HCT116 (cell line): ENCODE results near the gene ABCA5. TPM values are rescaled to one million over a fixed set of nuclear protein-coding genes. Genes with fewer than 3 reads are reported as not detected.

Experiments
- ATAC-seq: fragments of 200-7000 bp; cut with Tn5 transposase; 2 replicates; pipeline ENCODE4 v1.9.1; 2020; ENCODE audit warnings: mild to moderate bottlenecking, moderate library complexity
- BruUV-seq: library from RNA; stranded (reverse); fragments of 400-500 nt; replicated peaks from 2 replicates; lab custom pipeline; 2021; lab: Mats Ljungman, UMichigan
- CTCF ChIA-PET: fragments of 300-600 bp; sonication (Branson Sonifier 250); formaldehyde crosslinking; loops from one replicate; lab custom pipeline; 2021; ENCODE audit warnings: antibody characterized with exemption; lab: Charles Lee
- POLR2A ChIA-PET: fragments of 300-600, 350-600 bp; sonication (Branson Sonifier 250); formaldehyde crosslinking; loops from one replicate; lab custom pipeline; 2021; ENCODE audit warnings: antibody characterized with exemption; lab: Charles Lee
- RAD21 ChIA-PET, 2 experiments: fragments of 300-600 bp; sonication (Branson Sonifier 250); formaldehyde crosslinking; loops; one replicate each; lab custom pipeline; 2023; ENCODE audit warnings: low total read pairs in 2 of 2; ENCODE audit not compliant: uncharacterized antibody in 2 of 2, unreplicated experiment in 2 of 2, low non-redundant PET in 1 of 2; lab: Charles Lee
- DNase-seq: peaks from one replicate; pipeline ENCODE4 v3.0.0-alpha.2; 2010; ENCODE audit warnings: low read depth, low spot score
- H2AFZ ChIP-seq: fragments of 200-600 bp; shearing (Covaris generic), sonication (generic); 2 replicates; pipeline ENCODE4 v1.6.1; 2017; ENCODE audit warnings: low read depth, mixed run types, mixed read lengths, antibody characterized with exemption, low read length; ENCODE audit not compliant: poor library complexity, severe bottlenecking
- H3K27ac ChIP-seq: 2 replicates; pipeline ENCODE4 v1.5.1; 2012; ENCODE audit warnings: low read depth, low read length
- H3K27me3 ChIP-seq: fragments of 200-600 bp; sonication (generic); 2 replicates; pipeline ENCODE4 v1.6.1; 2016; ENCODE audit warnings: mixed run types, low read length, mixed read lengths; ENCODE audit not compliant: insufficient read depth
- H3K36me3 ChIP-seq, 2 experiments: fragments of 200-500 bp in 1 of 2; fragments of 200-600 bp in 1 of 2; sonication (Bioruptor generic) in 1 of 2; sonication (generic) in 1 of 2; 2 replicates each; pipeline versions ENCODE4 v1.5.1 to v1.6.1; 2014 to 2016; ENCODE audit warnings: low read length in 2 of 2, inconsistent platforms in 1 of 2, mixed read lengths in 1 of 2, mixed run types in 1 of 2; ENCODE audit not compliant: insufficient read depth in 2 of 2, control insufficient read depth in 1 of 2
- H3K4me1 ChIP-seq, 2 experiments: fragments of 200-600 bp in 1 of 2; sonication (generic) in 1 of 2; 2 replicates each; pipeline versions ENCODE4 v1.5.1 to v1.6.1; 2012 to 2017; ENCODE audit warnings: low read length in 2 of 2, inconsistent platforms in 1 of 2, mild to moderate bottlenecking in 1 of 2, mixed read lengths in 1 of 2, mixed run types in 1 of 2, moderate library complexity in 1 of 2; ENCODE audit not compliant: insufficient read depth in 2 of 2, control insufficient read depth in 1 of 2
- H3K4me2 ChIP-seq: fragments of 200-600 bp; sonication (generic); 2 replicates; pipeline ENCODE4 v1.6.1; 2017; ENCODE audit warnings: mixed run types, low read length, mixed read lengths
- H3K4me3 ChIP-seq, 2 experiments: fragments of 200-600 bp in 1 of 2; sonication (generic) in 1 of 2; replicated peaks in 1 of 2; 2 replicates each; pipeline ENCODE4 v1.5.1; 2011 to 2016; ENCODE audit warnings: low read length in 2 of 2, control low read depth in 1 of 2, low read depth in 1 of 2, mild to moderate bottlenecking in 1 of 2, mixed read lengths in 1 of 2, mixed run types in 1 of 2
- H3K79me2 ChIP-seq: fragments of 200-600 bp; sonication (generic); 2 replicates; pipeline ENCODE4 v1.6.1; 2017; ENCODE audit warnings: mild to moderate bottlenecking, mixed run types, low read length, moderate library complexity, mixed read lengths; ENCODE audit not compliant: insufficient read depth
- H3K9ac ChIP-seq: fragments of 200-600 bp; sonication (generic); 2 replicates; pipeline ENCODE4 v1.6.1; 2016; ENCODE audit warnings: low read length, mixed read lengths
- H3K9me2 ChIP-seq: fragments of 200-600 bp; sonication (generic), shearing (Covaris generic); 2 replicates; pipeline ENCODE4 v1.6.1; 2017; ENCODE audit warnings: mixed run types, mild to moderate bottlenecking, moderate library complexity; ENCODE audit not compliant: insufficient read depth
- H3K9me3 ChIP-seq, 2 experiments: fragments of 200-500 bp in 1 of 2; fragments of 200-600 bp in 1 of 2; sonication (Bioruptor generic) in 1 of 2; sonication (generic) in 1 of 2; 2 replicates each; pipeline ENCODE4 v1.6.1; 2014 to 2017; ENCODE audit warnings: low read length in 2 of 2, mixed read lengths in 2 of 2, inconsistent platforms in 1 of 2, low read depth in 1 of 2, mild to moderate bottlenecking in 1 of 2, mixed run types in 1 of 2, moderate library complexity in 1 of 2; ENCODE audit not compliant: control insufficient read depth in 1 of 2, insufficient read depth in 1 of 2
- H4K20me1 ChIP-seq: fragments of 200-600 bp; sonication (generic), shearing (Covaris generic); 2 replicates; pipeline ENCODE4 v1.6.1; 2017; ENCODE audit warnings: mixed run types, mild to moderate bottlenecking, moderate library complexity; ENCODE audit not compliant: insufficient read depth
- CBX3 ChIP-seq: IDR thresholded peaks from 2 replicates; pipeline ENCODE4 v1.6.1; 2012; ENCODE audit warnings: low read depth
- CTCF ChIP-seq, 3 experiments: fragments of 200-600 bp in 1 of 3; sonication (generic) in 1 of 3; IDR thresholded peaks in 2 of 3; conservative IDR thresholded peaks in 1 of 3; 2 replicates each; pipeline ENCODE4 v1.5.1; 2012 to 2017; ENCODE audit warnings: low read depth in 2 of 3, low read length in 2 of 3, antibody characterized with exemption in 1 of 3, borderline replicate concordance in 1 of 3, control low read depth in 1 of 3, mild to moderate bottlenecking in 1 of 3, mixed read lengths in 1 of 3, mixed run types in 1 of 3, moderate library complexity in 1 of 3; ENCODE audit not compliant: insufficient read depth in 1 of 3
- EZH2 ChIP-seq: fragments of 200-600 bp; sonication (generic); IDR thresholded peaks from 2 replicates; pipeline ENCODE4 v1.6.1; 2017; ENCODE audit warnings: antibody characterized with exemption, mixed run types
- EZH2phosphoT487 ChIP-seq: fragments of 200-600 bp; IDR thresholded peaks from 2 replicates; pipeline ENCODE4 v1.6.1; 2018; ENCODE audit warnings: antibody characterized with exemption, borderline replicate concordance
- FOSL1 ChIP-seq: IDR thresholded peaks from 2 replicates; pipeline ENCODE4 v1.6.1; 2012; ENCODE audit warnings: low read depth
- JUND ChIP-seq: IDR thresholded peaks from 2 replicates; pipeline ENCODE4 v1.6.1; 2012
- MAX ChIP-seq: IDR thresholded peaks from 2 replicates; pipeline ENCODE4 v1.6.1; 2012
- POLR2AphosphoS5 ChIP-seq: IDR thresholded peaks from 2 replicates; pipeline ENCODE4 v1.6.1; 2011; ENCODE audit warnings: mild to moderate bottlenecking, low read depth, low read length, moderate library complexity
- RAD21 ChIP-seq: IDR thresholded peaks from 2 replicates; pipeline ENCODE4 v1.6.1; 2012; ENCODE audit warnings: low read depth, mild to moderate bottlenecking
- REST ChIP-seq: IDR thresholded peaks from 2 replicates; pipeline ENCODE4 v1.6.1; 2012; ENCODE audit warnings: low read depth
- SIN3A ChIP-seq: IDR thresholded peaks from 2 replicates; pipeline ENCODE4 v1.6.1; 2012; ENCODE audit warnings: low read depth
- SP1 ChIP-seq: IDR thresholded peaks from 2 replicates; pipeline ENCODE4 v1.6.1; 2012; ENCODE audit warnings: low read depth
- SRF ChIP-seq: IDR thresholded peaks from 2 replicates; pipeline ENCODE4 v1.6.1; 2012; ENCODE audit warnings: low read depth
- ZBTB33 ChIP-seq: IDR thresholded peaks from 2 replicates; pipeline ENCODE4 v1.6.1; 2011; ENCODE audit warnings: mild to moderate bottlenecking, low read length, moderate library complexity; ENCODE audit not compliant: insufficient replicate concordance; ENCODE audit errors: extremely low read depth
- ZFX ChIP-seq: fragments of 450-650 bp; IDR thresholded peaks from 2 replicates; pipeline ENCODE4 v1.6.1; 2017
- intact Hi-C: fragments of 100-400 bp; cut with micrococcal nuclease; formaldehyde crosslinking; loops from 2 replicates; pipeline ENCODE4 v1.10.0; 2022
- total RNA-seq: library from RNA; stranded (reverse); gene quantifications from one replicate; pipeline ENCODE4 v1.2.1, GENCODE V29; 2021; ENCODE audit not compliant: unreplicated experiment

ABCA5 gene
- total RNA-seq, 1 experiment from 2014 or later: 6.8 TPM

GRCh38 chr17:69373069-69373468, 46.1 kb upstream of the ABCA5 start:
- Histone ChIP-seq H3K79me2 (no peaks in the 10 kb centered on the region), H3K4me2 (no peak overlapping the region), H3K9me2 (no peaks in the 10 kb centered on the region), H3K27ac (no peak overlapping the region), H2AFZ (no peak overlapping the region), H3K36me3 (no peaks in the 10 kb centered on the region), H3K9me3 (no peaks in the 10 kb centered on the region), H3K27me3 (no peaks in the 10 kb centered on the region), H3K4me1 (no peaks in the 10 kb centered on the region), H4K20me1 (no peaks in the 10 kb centered on the region), H3K4me3 (no peak overlapping the region), H3K9ac (no peak overlapping the region)
- CTCF ChIA-PET: no interaction called here
- intact Hi-C loops: no loop called here
- no TSS peak for BruUV-seq
- TF ChIP-seq CTCF (IDR thresholded peaks at IDR 0.05 in 2 of 3, conservative IDR thresholded peaks at IDR 0.05 in 1 of 3; ENCODE audit: borderline replicate concordance in 1 of 3, insufficient read depth in 1 of 3, low read depth in 2 of 3, low read length in 2 of 3): no peak
- RAD21 ChIA-PET: no interaction called here
- POLR2A ChIA-PET: no interaction called here
- DNase-seq (no peak), ATAC-seq (no peak)

GRCh38 chr17:69367298-69367697, 40.4 kb upstream of the ABCA5 start:
- Histone ChIP-seq H3K27ac (no peak overlapping the region), H3K4me2 (no peak overlapping the region), H4K20me1 (no peaks in the 10 kb centered on the region), H3K27me3 (no peaks in the 10 kb centered on the region), H3K9me3 (no peaks in the 10 kb centered on the region), H3K36me3 (no peaks in the 10 kb centered on the region), H3K9me2 (no peaks in the 10 kb centered on the region), H3K9ac (no peak overlapping the region), H3K4me1 (no peaks in the 10 kb centered on the region), H3K4me3 (no peak overlapping the region), H2AFZ (no peak overlapping the region), H3K79me2 (no peaks in the 10 kb centered on the region)
- BruUV-seq: no TSS peak
- no peak for DNase-seq
- ChIA-PET RAD21 (no interaction called here), CTCF (no interaction called here), POLR2A (no interaction called here)
- ATAC-seq: no peak
- intact Hi-C loops: no loop called here
- TF ChIP-seq REST (no peak), EZH2 (no peak), SP1 (no peak), SIN3A (no peak), POLR2AphosphoS5 (no peak), FOSL1 (no peak), SRF (no peak), ZFX (no peak), MAX (no peak), RAD21 (no peak), EZH2phosphoT487 (no peak), ZBTB33 (no peak), JUND (no peak), CBX3 (no peak)
